GM19328 (cell line): ENCODE measurements around the gene SMOC2.
"Not testable (repeated sequence)": the region's sequence is repeated elsewhere in the genome, so short reads cannot be mapped to it uniquely, and the experiment has no call there.

Experiments used
- ATAC-seq: cut with Tn5 transposase; IDR thresholded peaks from one replicate; pipeline ENCODE4 v1.9.1; 2021; ENCODE audit warnings: mild to moderate bottlenecking, moderate library complexity; ENCODE audit not compliant: unreplicated experiment

Gene SMOC2

GRCh38 chr6:168598251-168599117 is 157.5 kb downstream of the SMOC2 start:
- no peak for ATAC-seq

- ATAC-seq = no peak
Measured at GRCh38 chr6:168599118-168599494, 158.1 kb downstream of the SMOC2 start.

- ATAC-seq = no peak
Measured at GRCh38 chr6:168599769-168600330, 158.9 kb downstream of the SMOC2 start.

- no peak for ATAC-seq
Measured at GRCh38 chr6:168600381-168600780, 159.4 kb downstream of the SMOC2 start.

GRCh38 chr6:168601111-168601510 is 160.1 kb downstream of the SMOC2 start:
- ATAC-seq = no peak

- no peak for ATAC-seq
Measured at GRCh38 chr6:168601546-168601945, 160.6 kb downstream of the SMOC2 start.

GRCh38 chr6:168602576-168602975 is 161.6 kb downstream of the SMOC2 start:
- ATAC-seq = no peak

GRCh38 chr6:168603234-168603633 is 162.2 kb downstream of the SMOC2 start:
- no peak for ATAC-seq

GRCh38 chr6:168605964-168606363 is 165.0 kb downstream of the SMOC2 start:
- no peak for ATAC-seq

- no peak for ATAC-seq
Measured at GRCh38 chr6:168606722-168607121, 165.7 kb downstream of the SMOC2 start.

GRCh38 chr6:168607272-168608112 is 166.5 kb downstream of the SMOC2 start:
- ATAC-seq = no peak

GRCh38 chr6:168608113-168608400 is 167.1 kb downstream of the SMOC2 start:
- no peak for ATAC-seq

- ATAC-seq = no peak
Measured at GRCh38 chr6:168609026-168609685, 168.2 kb downstream of the SMOC2 start.

- no peak for ATAC-seq
Measured at GRCh38 chr6:168609914-168610490, 169.0 kb downstream of the SMOC2 start.

GRCh38 chr6:168610966-168611365 is 170.0 kb downstream of the SMOC2 start:
- ATAC-seq = not testable (repeated sequence)

- no peak for ATAC-seq
Measured at GRCh38 chr6:168611691-168612090, 170.7 kb downstream of the SMOC2 start.

GRCh38 chr6:168612586-168612985 is 171.6 kb downstream of the SMOC2 start:
- no peak for ATAC-seq

- no peak for ATAC-seq
Measured at GRCh38 chr6:168615837-168616236, 174.9 kb downstream of the SMOC2 start.

- no peak for ATAC-seq
Measured at GRCh38 chr6:168616816-168617765, 176.1 kb downstream of the SMOC2 start.
